Left ventricle myocardium inferior (tissue), 1 donor: ENCODE results near the gene HMHB1. TPM values are rescaled to one million over a fixed set of nuclear protein-coding genes. Genes with fewer than 3 reads are reported as not detected.

ENCODE experiments used
- DNase-seq: peaks from one replicate; pipeline ENCODE4 v3.0.0-alpha.2; 2020
- H3K27ac ChIP-seq: fragments of 200-600 bp; replicated peaks from 2 replicates; pipeline ENCODE4 v1.8.0; 2021
- H3K27me3 ChIP-seq: fragments of 200-600 bp; 2 replicates; pipeline ENCODE4 v1.8.0; 2021; ENCODE audit warnings: low read depth
- H3K36me3 ChIP-seq: fragments of 200-600 bp; 2 replicates; pipeline ENCODE4 v1.8.0; 2021
- H3K4me1 ChIP-seq: fragments of 200-600 bp; 2 replicates; pipeline ENCODE4 v1.8.0; 2021
- H3K4me3 ChIP-seq: fragments of 200-600 bp; 2 replicates; pipeline ENCODE4 v1.8.0; 2021; ENCODE audit warnings: mild to moderate bottlenecking, moderate library complexity
- H3K9me3 ChIP-seq: fragments of 200-600 bp; replicated peaks from 2 replicates; pipeline ENCODE4 v1.8.0; 2021
- intact Hi-C: fragments of 100-400 bp; cut with micrococcal nuclease; formaldehyde crosslinking; loops from one replicate; pipeline ENCODE4 v1.11.0; 2022
- total RNA-seq: library from RNA; stranded (reverse); fragmentation: NEBNext Ultra II Directional; extraction: Animal tissue kit (Norgen Biotek cat#: 25700); gene quantifications from one replicate; pipeline ENCODE4 v1.2.1, GENCODE V29; 2021
- TF ChIP-seq, protein P1 (sequence below): fragments of 200-600 bp; IDR thresholded peaks from 2 replicates; pipeline ENCODE4 v1.8.0; 2021; ENCODE audit warnings: antibody characterized with exemption, mild to moderate bottlenecking, borderline replicate concordance
- donor health status: DM: no; HTN: yes; CAD: no; lungs with severe emphysema.

HMHB1 gene
- total RNA-seq, 1 donor from 2014 or later = not detected

DNA sequence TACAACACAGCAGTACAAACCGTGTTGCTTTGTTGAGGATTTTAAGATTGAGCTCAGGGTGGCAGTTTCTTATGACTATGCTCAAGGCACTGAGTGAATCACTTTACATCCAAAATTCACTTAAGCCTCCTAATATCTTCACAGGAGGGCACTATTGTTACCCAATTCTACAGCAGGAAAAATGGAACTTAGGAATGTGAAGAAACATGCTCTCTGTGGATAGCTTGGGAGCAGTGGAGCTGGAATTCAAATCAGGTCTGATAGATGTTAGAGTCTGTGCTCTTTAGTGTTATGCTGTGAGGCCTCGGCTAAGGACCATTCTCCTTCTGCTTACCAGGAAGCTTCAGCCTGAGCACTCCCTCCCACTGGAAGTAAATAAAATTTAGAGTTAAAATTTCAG, 18.7 kb upstream of the HMHB1 start:
- DNase-seq = no peak
- H3K4me3 ChIP-seq = no peak overlapping the region
- H3K27me3 ChIP-seq = no peaks in the 10 kb centered on the region
- no peaks in the 10 kb centered on the region for H3K9me3 ChIP-seq
- TF ChIP-seq, protein P1, sequence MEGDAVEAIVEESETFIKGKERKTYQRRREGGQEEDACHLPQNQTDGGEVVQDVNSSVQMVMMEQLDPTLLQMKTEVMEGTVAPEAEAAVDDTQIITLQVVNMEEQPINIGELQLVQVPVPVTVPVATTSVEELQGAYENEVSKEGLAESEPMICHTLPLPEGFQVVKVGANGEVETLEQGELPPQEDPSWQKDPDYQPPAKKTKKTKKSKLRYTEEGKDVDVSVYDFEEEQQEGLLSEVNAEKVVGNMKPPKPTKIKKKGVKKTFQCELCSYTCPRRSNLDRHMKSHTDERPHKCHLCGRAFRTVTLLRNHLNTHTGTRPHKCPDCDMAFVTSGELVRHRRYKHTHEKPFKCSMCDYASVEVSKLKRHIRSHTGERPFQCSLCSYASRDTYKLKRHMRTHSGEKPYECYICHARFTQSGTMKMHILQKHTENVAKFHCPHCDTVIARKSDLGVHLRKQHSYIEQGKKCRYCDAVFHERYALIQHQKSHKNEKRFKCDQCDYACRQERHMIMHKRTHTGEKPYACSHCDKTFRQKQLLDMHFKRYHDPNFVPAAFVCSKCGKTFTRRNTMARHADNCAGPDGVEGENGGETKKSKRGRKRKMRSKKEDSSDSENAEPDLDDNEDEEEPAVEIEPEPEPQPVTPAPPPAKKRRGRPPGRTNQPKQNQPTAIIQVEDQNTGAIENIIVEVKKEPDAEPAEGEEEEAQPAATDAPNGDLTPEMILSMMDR = no peak
- H3K4me1 ChIP-seq = peaks cover 11% of the 10 kb centered on the region
- no peak overlapping the region for H3K27ac ChIP-seq
- intact Hi-C loops = no loop called here
- H3K36me3 ChIP-seq = no peaks in the 10 kb centered on the region

DNA sequence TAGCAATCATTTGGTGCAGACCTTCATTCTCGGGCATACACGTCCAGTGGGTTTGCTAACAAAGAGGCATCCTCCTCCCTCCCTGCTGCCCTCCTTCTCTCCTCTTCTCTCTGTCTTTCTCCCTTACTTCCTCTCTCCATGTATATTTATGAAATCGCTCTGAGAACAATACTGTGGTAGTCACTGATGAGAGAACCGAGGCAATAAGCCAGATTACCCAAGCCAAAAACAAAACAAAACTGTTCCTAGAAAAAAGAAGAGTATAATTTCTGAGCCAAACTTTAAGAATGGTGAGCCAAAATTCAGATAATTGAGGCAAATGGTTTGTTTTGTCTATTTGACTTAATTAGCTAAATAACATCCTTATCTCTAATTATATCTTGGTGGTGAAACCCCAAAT, 15.8 kb upstream of the HMHB1 start:
- Histone ChIP-seq H3K27me3 (no peaks in the 10 kb centered on the region), H3K27ac (no peak overlapping the region), H3K4me1 (peaks cover 11% of the 10 kb centered on the region), H3K36me3 (no peaks in the 10 kb centered on the region), H3K9me3 (no peaks in the 10 kb centered on the region), H3K4me3 (no peak overlapping the region)
- TF ChIP-seq, protein P1 = no peak
- intact Hi-C loops = no loop called here
- no peak for DNase-seq

DNA sequence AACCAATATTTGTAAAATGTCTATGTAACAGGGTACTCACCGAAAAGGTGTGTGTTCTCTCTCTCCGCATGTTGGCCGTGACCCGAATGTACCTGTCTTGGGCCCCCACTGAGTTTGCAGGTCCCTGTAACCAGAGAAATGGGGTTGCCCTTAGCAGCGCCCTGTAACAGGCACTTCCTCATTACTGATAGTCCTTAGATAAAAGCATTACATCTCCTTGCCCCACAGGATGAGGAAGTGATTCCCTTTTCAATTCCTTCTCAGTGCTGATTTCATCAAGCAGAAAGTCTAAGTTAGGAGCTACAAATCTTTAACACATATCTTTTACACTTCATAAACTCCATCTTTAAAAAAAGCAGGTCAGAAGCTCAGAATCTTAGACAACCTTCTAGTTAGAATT, 15.2 kb upstream of the HMHB1 start:
- Histone ChIP-seq H3K9me3 (no peaks in the 10 kb centered on the region), H3K27me3 (no peaks in the 10 kb centered on the region), H3K4me3 (no peak overlapping the region), H3K4me1 (peaks cover 13% of the 10 kb centered on the region), H3K36me3 (no peaks in the 10 kb centered on the region), H3K27ac (no peak overlapping the region)
- TF ChIP-seq, protein P1 = no peak
- intact Hi-C loops = no loop called here
- no peak for DNase-seq

DNA sequence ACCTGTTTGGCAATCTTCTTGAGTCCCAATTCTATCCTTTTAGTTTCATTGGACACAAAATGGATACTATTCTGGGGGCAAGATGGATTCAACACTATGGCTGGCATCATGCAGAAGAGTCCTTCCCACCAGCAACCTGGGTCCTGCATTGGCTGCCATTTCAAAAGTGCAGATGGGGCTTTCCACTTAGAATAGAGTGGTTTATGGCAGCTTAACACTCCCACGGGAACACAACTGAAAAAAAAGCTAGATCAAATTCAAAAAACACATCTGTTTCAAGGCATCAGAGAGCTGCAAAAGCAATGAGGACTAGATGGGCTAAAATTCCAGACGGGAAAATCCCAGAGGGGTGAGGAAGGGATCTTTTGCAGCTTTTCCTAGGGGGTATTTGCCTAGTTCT, 11.2 kb upstream of the HMHB1 start:
- no peak for DNase-seq
- Histone ChIP-seq H3K27me3 (no peaks in the 10 kb centered on the region), H3K4me1 (peaks cover 9% of the 10 kb centered on the region), H3K27ac (peak overlapping the region; percentile 43), H3K36me3 (no peaks in the 10 kb centered on the region), H3K4me3 (no peak overlapping the region), H3K9me3 (no peaks in the 10 kb centered on the region)
- TF ChIP-seq, protein P1 = no peak
- intact Hi-C loops = no loop called here

DNA sequence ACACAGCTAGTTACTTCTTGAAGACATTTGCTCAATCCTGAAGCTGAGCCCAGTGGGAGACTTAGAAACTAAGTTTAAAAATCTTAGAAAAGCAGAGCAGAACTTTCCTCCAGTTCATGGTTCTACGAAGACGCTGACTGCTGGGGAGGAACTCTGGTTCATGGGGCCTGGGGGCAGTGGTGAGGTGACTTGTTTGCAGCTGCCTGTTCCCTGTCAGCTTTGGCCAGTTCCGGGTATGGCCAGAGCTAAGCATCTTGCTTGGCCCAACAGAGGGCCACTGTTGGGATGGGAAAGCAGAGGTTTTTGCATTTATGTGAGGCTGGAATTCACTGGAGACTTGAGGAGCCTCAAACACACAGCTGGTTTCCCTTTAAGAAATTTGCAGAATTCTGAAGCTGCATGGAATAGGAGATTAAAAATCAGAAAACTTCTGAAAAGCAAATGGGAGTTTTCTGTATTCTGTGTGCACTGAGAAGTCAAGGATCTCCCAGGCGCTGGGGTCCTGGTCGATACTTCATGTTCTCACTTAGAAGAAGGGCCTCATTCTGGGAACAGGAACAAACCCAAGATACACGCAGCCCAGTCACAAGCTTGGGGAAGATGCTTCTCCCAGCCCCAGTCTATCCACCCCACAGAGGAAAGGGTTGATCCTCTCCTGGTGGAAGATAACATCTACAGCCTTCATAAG, 10.6 kb upstream of the HMHB1 start:
- H3K36me3 ChIP-seq = no peaks in the 10 kb centered on the region
- TF ChIP-seq, protein P1 = no peak
- intact Hi-C loops = no loop called here

More for the DNA sequence above, 10.6 kb upstream of the HMHB1 start:
- H3K9me3 ChIP-seq = no peaks in the 10 kb centered on the region
- no peaks in the 10 kb centered on the region for H3K27me3 ChIP-seq
- H3K27ac ChIP-seq = peak overlapping the region; percentile 43
- H3K4me1 ChIP-seq = peaks cover 16% of the 10 kb centered on the region
- no peak for DNase-seq
- no peak overlapping the region for H3K4me3 ChIP-seq
